B cell (primary cell): ENCODE data around the gene SLC27A3. TPM values are rescaled to one million over a fixed set of nuclear protein-coding genes. Genes with fewer than 3 reads are reported as not detected.
A peak's percentile ranks its signal among the peaks of the same experiment; 100 is the strongest.

ENCODE experiments used
- ATAC-seq: fragments of 200-7000 bp; cut with Tn5 transposase; one replicate; pipeline ENCODE4 v1.10.0; 2021; ENCODE audit warnings: low read depth, mild to moderate bottlenecking, moderate number of reproducible peaks, moderate library complexity
- CTCF ChIA-PET: fragments of 350-600 bp; sonication (Branson Sonifier 250); formaldehyde crosslinking; loops from one replicate; lab custom pipeline; 2021; ENCODE audit warnings: antibody characterized with exemption, inconsistent platforms; lab: Charles Lee
- POLR2A ChIA-PET: fragments of 350-600 bp; sonication (Branson Sonifier 250); formaldehyde crosslinking; loops from one replicate; lab custom pipeline; 2021; ENCODE audit warnings: antibody characterized with exemption; lab: Charles Lee
- DNase-seq: peaks from one replicate; pipeline ENCODE4 v3.0.0; 2013
- H2AFZ ChIP-seq: 2 replicates; pipeline ENCODE4 v1.6.1; 2012; ENCODE audit warnings: mild to moderate bottlenecking, low read depth, low read length; ENCODE audit not compliant: insufficient read depth, poor library complexity, severe bottlenecking
- H3K27ac ChIP-seq, 2 donors: 1 replicate in 1 of 2; 2 replicates in 1 of 2; pipeline ENCODE4 v1.5.1; 2012 to 2013; ENCODE audit warnings: low read length in 2 of 2, mild to moderate bottlenecking in 2 of 2, moderate library complexity in 1 of 2
- H3K27me3 ChIP-seq, 4 experiments: fragments of 200-600 bp in 1 of 4; sonication (generic) in 1 of 4; replicated peaks in 1 of 4; 1 replicate in 2 of 4; 2 replicates in 2 of 4; pipeline versions ENCODE4 v1.6.1 to v1.7.0; 2013 to 2016; ENCODE audit warnings: low read length in 3 of 4, mild to moderate bottlenecking in 2 of 4, mixed read lengths in 1 of 4, moderate library complexity in 1 of 4; ENCODE audit not compliant: insufficient read depth in 4 of 4, control insufficient read depth in 3 of 4; ENCODE audit errors: control extremely low read depth in 1 of 4
- H3K36me3 ChIP-seq, 2 experiments: replicated peaks in 1 of 2; 1 replicate in 1 of 2; 2 replicates in 1 of 2; pipeline versions ENCODE4 v1.6.1 to v1.7.1; 2013; ENCODE audit warnings: low read length in 1 of 2; ENCODE audit not compliant: insufficient read depth in 2 of 2, control insufficient read depth in 1 of 2; ENCODE audit errors: control extremely low read depth in 1 of 2, extremely low read depth in 1 of 2
- H3K4me1 ChIP-seq, 2 donors: fragments of 200-600 bp in 1 of 2; sonication (generic) in 1 of 2; 1 replicate in 1 of 2; 2 replicates in 1 of 2; pipeline versions ENCODE4 v1.5.1 to v1.6.1; 2013 to 2017; ENCODE audit warnings: low read length in 2 of 2; ENCODE audit not compliant: control insufficient read depth in 2 of 2, insufficient read depth in 2 of 2
- H3K4me2 ChIP-seq: replicated peaks from 2 replicates; pipeline ENCODE3; 2012; ENCODE audit warnings: mild to moderate bottlenecking, low read depth, low read length; ENCODE audit not compliant: poor library complexity, severe bottlenecking
- H3K4me3 ChIP-seq, 5 experiments: fragments of 200-600 bp in 1 of 5; sonication (generic) in 1 of 5; 1 replicate in 3 of 5; 2 replicates in 2 of 5; pipeline versions ENCODE4 v1.5.1 to v1.7.0; 2011 to 2016; ENCODE audit warnings: low read length in 4 of 5, mild to moderate bottlenecking in 4 of 5, low read depth in 2 of 5, control low read depth in 1 of 5, moderate library complexity in 1 of 5; ENCODE audit not compliant: insufficient read depth in 1 of 5; ENCODE audit errors: control extremely low read depth in 1 of 5, extremely low read depth in 1 of 5
- H3K79me2 ChIP-seq: fragments of 200-600 bp; sonication (generic); one replicate; pipeline ENCODE4 v1.6.0; 2016; ENCODE audit warnings: low read length; ENCODE audit not compliant: control insufficient read depth, insufficient read depth
- H3K9ac ChIP-seq: fragments of 200-600 bp; sonication (generic); 2 replicates; pipeline ENCODE4 v1.6.1; 2017; ENCODE audit warnings: mild to moderate bottlenecking, low read length, moderate library complexity
- H3K9me3 ChIP-seq, 3 donors: one replicate each; pipeline versions ENCODE4 v1.6.1 to v1.7.1; 2013; ENCODE audit warnings: low read length in 2 of 3; ENCODE audit not compliant: control insufficient read depth in 2 of 3, insufficient read depth in 1 of 3; ENCODE audit errors: control extremely low read depth in 1 of 3
- H4K20me1 ChIP-seq: 2 replicates; pipeline ENCODE4 v1.6.0; 2012; ENCODE audit warnings: mild to moderate bottlenecking, low read length; ENCODE audit not compliant: insufficient read depth, control insufficient read depth, poor library complexity, severe bottlenecking
- H3K27ac Mint-ChIP-seq: one replicate; pipeline ENCODE4 v1.8.0; 2021; ENCODE audit warnings: mixed read lengths
- H3K27me3 Mint-ChIP-seq: one replicate; pipeline ENCODE4 v1.8.0; 2021; ENCODE audit warnings: mixed read lengths
- H3K4me1 Mint-ChIP-seq: one replicate; pipeline ENCODE4 v1.8.0; 2021; ENCODE audit warnings: mixed read lengths
- H3K4me3 Mint-ChIP-seq: one replicate; pipeline ENCODE4 v1.8.0; 2021; ENCODE audit warnings: mixed read lengths
- H3K9me3 Mint-ChIP-seq: one replicate; pipeline ENCODE4 v1.8.0; 2022; ENCODE audit warnings: mixed read lengths; ENCODE audit not compliant: insufficient read depth
- CTCF ChIP-seq: fragments of 200-600 bp; IDR thresholded peaks from one replicate; pipeline ENCODE4 v1.8.0; 2022; ENCODE audit warnings: antibody characterized with exemption, mild to moderate bottlenecking
- EZH2 ChIP-seq: IDR thresholded peaks from 2 replicates; pipeline ENCODE4 v1.6.1; 2012; ENCODE audit warnings: borderline replicate concordance, low read depth, mild to moderate bottlenecking, moderate library complexity, low read length; ENCODE audit not compliant: insufficient read depth, poor library complexity, severe bottlenecking
- WGBS: methylation state at CpG from one replicate; pipeline ENCODE4 v1.1.5; 2013; ENCODE audit warnings: missing lambda C conversion rate; ENCODE audit not compliant: insufficient coverage; 5-methylcytosine and 5-hydroxymethylcytosine counted together
- intact Hi-C: fragments of 100-400 bp; cut with micrococcal nuclease; formaldehyde crosslinking; loops from one replicate; pipeline ENCODE4 v1.10.0; 2022
- polyA plus RNA-seq: library from polyadenylated mRNA; depleted of rRNA; stranded (reverse); fragments of >200 nt; gene quantifications from 2 replicates; pipeline ENCODE4 v1.2.3, GENCODE V29; 2012
- total RNA-seq, 2 donors: library from RNA; stranded (reverse); fragments of 120-200 nt in 1 of 2; gene quantifications; 1 replicate in 1 of 2; 2 replicates in 1 of 2; pipeline versions ENCODE4 v1.2.3 to v1.2.4, GENCODE V29; 2013 to 2022

SLC27A3 gene
- total and polyA plus RNA-seq, 2 donors (not counting 1 experiment from before 2014, with no cell fraction given), result 15.6 to 19.4 TPM

- no peaks in the 10 kb centered on the region for H3K27me3 ChIP-seq
- no peak overlapping the region for H3K4me3 ChIP-seq
- POLR2A ChIA-PET, result interaction anchor here (0.6 to 1.8 kb wide), 5 partner anchors 28 to 185 kb away, joined by 3 to 8 read pairs (median 5); partner anchors contain the start of genes CHTOP, CREB3L4 and RPS27
- H4K20me1 ChIP-seq, result no peaks in the 10 kb centered on the region
- 0% methylated on average over 1 of the region's 5 CpGs for WGBS
- H3K9me3 Mint-ChIP-seq, result no peaks in the 10 kb centered on the region
- peaks cover 30% of the 10 kb centered on the region for H3K4me1 Mint-ChIP-seq
- H3K27ac ChIP-seq, result peak overlapping the region; percentile 82 to 88
- H3K4me2 ChIP-seq, result peak overlapping the region; percentile 41
- TF ChIP-seq EZH2 (no peak), CTCF (no peak)
- peak overlapping the region; percentile 81 for H3K27ac Mint-ChIP-seq
- H3K9me3 ChIP-seq, result no peaks in the 10 kb centered on the region
- H3K79me2 ChIP-seq, result peaks cover 18% of the 10 kb centered on the region
- no peak overlapping the region for H2AFZ ChIP-seq
- H3K4me3 Mint-ChIP-seq, result peak overlapping the region; percentile 21
- ATAC-seq (peak; percentile 98), DNase-seq (peak; percentile 91)
- intact Hi-C loops, result loop anchor here (1.0 to 2.0 kb wide), 5 partner anchors 8 to 140 kb away; no protein-coding TSS in a partner anchor
- H3K36me3 ChIP-seq, result peaks cover 7 to 32% of the 10 kb centered on the region in 2 experiments
- CTCF ChIA-PET, result interaction anchor here (0.8 to 5.4 kb wide), 3 partner anchors 8 to 181 kb away, joined by 3 to 39 read pairs (median 9); partner anchors contain the start of gene RAB13
- H3K27me3 Mint-ChIP-seq, result no peaks in the 10 kb centered on the region
- peaks cover 22 to 33% of the 10 kb centered on the region in 2 donors for H3K4me1 ChIP-seq
- H3K9ac ChIP-seq, result no peak overlapping the region
Measured at GRCh38 chr1:153805042-153805745, 30.0 kb downstream of the SLC27A3 start.
